Measurements from ENCODE around the gene PTPRK.

Gene PTPRK

DNA sequence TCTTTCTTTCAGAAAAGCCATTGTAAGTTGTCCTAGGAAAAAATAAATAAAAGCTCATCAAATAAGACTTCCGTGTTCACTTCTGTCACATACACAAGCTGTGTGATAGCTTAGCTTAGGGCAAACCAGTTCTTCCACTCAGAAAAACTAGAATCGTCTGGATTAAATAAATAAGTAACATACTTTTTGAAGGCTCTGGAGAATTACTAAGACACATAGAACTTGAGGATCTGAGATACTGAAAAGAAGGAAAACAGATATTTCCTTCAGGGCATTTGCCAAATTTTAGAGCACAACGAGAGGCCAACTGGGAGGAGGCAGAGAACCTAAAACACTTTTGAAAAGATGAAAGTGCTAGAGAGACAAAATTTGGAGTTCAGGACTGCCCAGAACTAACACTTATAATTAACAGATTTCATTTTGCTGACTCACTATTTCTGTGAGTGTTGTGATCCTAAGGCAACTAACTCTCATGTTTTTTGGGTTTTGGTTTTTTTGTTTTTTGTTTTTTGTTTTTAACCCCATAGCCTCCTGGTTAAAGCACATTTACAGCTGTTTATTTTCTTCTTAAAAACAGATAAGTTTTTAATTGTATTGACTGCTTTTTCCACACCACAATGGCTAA, 580.8 kb downstream of the PTPRK start:
- no peak overlapping the region for H3K4me2 ChIP-seq (ENCODE audit: low read length)
- no peak overlapping the region for H3K23ac ChIP-seq (ENCODE audit: low read length)
- H4K5ac ChIP-seq (ENCODE audit: low read length) = no peak overlapping the region
- no peak overlapping the region for H3K9ac ChIP-seq (ENCODE audit: low read length)
- no peaks in the 10 kb centered on the region for H3K79me1 ChIP-seq (ENCODE audit: low read length)
- H2AK5ac ChIP-seq (ENCODE audit: low read length) = no peak overlapping the region
- peak; percentile 6 for DNase-seq
- no peak overlapping the region for H2BK15ac ChIP-seq (replicated peaks; ENCODE audit: low read depth)
- H3K4me3 ChIP-seq (ENCODE audit: low read length) = no peak overlapping the region
- no peaks in the 10 kb centered on the region for H3K36me3 ChIP-seq (ENCODE audit: control insufficient read depth, insufficient read depth, low read length)
- no peaks in the 10 kb centered on the region for H3K27me3 ChIP-seq (ENCODE audit: insufficient read depth, low read length, poor library complexity)
- no peak overlapping the region for H3K27ac ChIP-seq (ENCODE audit: low read depth, low read length)
- no peak overlapping the region for H2BK5ac ChIP-seq (ENCODE audit: low read length)
- no peak overlapping the region for H3K18ac ChIP-seq (ENCODE audit: low read length)
- no CpG with 5 or more reads among the region's 3 CpGs for WGBS (ENCODE audit: extremely low coverage, insufficient coverage, low lambda C conversion rate)
- H3K56ac ChIP-seq (ENCODE audit: low read length) = no peak overlapping the region
- no peaks in the 10 kb centered on the region for H3K79me2 ChIP-seq (ENCODE audit: control insufficient read depth, insufficient read depth, low read length)
- no peak overlapping the region for H3K4ac ChIP-seq (ENCODE audit: low read depth, low read length)
- H2BK120ac ChIP-seq (ENCODE audit: low read depth, low read length) = no peak overlapping the region
- H3K4me1 ChIP-seq (ENCODE audit: control insufficient read depth, low read depth, low read length) = no peaks in the 10 kb centered on the region
- no peak overlapping the region for H4K8ac ChIP-seq (ENCODE audit: low read depth, low read length)

DNA sequence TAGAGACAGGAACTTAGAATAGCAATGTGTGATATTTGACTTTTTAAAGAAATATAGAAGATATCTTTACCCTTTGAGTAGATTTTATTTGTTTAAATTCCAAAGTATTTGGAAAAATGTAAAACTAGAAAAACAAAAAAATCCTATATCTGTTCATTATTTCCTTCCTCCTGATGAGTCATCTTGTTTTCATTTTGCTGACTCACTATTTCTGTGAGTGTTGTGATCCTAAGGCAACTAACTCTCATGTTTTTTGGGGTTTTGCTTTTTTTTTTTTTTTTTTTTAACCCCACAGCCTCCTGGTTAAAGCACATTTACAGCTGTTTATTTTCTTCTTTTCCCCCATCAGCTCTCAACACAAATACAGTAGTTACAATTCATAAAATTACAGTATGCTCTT, 581.7 kb downstream of the PTPRK start:
- no peak overlapping the region for H3K4ac ChIP-seq (ENCODE audit: low read depth, low read length)
- no peaks in the 10 kb centered on the region for H3K79me2 ChIP-seq (ENCODE audit: control insufficient read depth, insufficient read depth, low read length)
- no peaks in the 10 kb centered on the region for H3K4me1 ChIP-seq (ENCODE audit: control insufficient read depth, low read depth, low read length)
- H3K4me3 ChIP-seq (ENCODE audit: low read length) = no peak overlapping the region
- no peak overlapping the region for H2BK5ac ChIP-seq (ENCODE audit: low read length)
- no peak overlapping the region for H3K4me2 ChIP-seq (ENCODE audit: low read length)
- no peaks in the 10 kb centered on the region for H3K36me3 ChIP-seq (ENCODE audit: control insufficient read depth, insufficient read depth, low read length)
- no peak overlapping the region for H3K23ac ChIP-seq (ENCODE audit: low read length)
- peak; percentile 28 for DNase-seq
- no peak overlapping the region for H2BK15ac ChIP-seq (replicated peaks; ENCODE audit: low read depth)
- no peak overlapping the region for H4K8ac ChIP-seq (ENCODE audit: low read depth, low read length)
- H3K9ac ChIP-seq (ENCODE audit: low read length) = no peak overlapping the region
- H2BK120ac ChIP-seq (ENCODE audit: low read depth, low read length) = no peak overlapping the region
- H2AK5ac ChIP-seq (ENCODE audit: low read length) = no peak overlapping the region
- no peak overlapping the region for H4K5ac ChIP-seq (ENCODE audit: low read length)
- no peaks in the 10 kb centered on the region for H3K79me1 ChIP-seq (ENCODE audit: low read length)
- H3K18ac ChIP-seq (ENCODE audit: low read length) = no peak overlapping the region
- H3K27ac ChIP-seq (ENCODE audit: low read depth, low read length) = no peak overlapping the region
- H3K27me3 ChIP-seq (ENCODE audit: insufficient read depth, low read length, poor library complexity) = no peaks in the 10 kb centered on the region
- no peak overlapping the region for H3K56ac ChIP-seq (ENCODE audit: low read length)

DNA sequence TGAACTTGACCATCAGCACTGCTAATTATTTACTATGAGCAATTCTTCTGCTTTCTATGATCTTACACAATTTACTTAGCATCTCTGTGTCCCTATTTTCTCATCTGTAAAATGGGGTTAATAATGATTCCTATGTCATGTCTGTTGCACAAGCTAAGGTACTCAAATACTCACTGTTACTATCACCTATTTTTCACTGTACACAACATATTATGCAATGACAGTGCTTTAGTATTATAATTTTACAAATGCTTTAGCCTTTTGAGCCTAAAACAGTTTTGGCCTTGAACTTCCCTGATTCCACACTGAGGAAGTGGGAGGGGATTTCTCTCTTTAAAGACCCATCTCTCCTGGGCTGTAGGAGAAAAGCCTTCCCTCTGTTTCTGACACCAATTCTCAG, 582.7 kb downstream of the PTPRK start:
- no peak overlapping the region for H3K56ac ChIP-seq (ENCODE audit: low read length)
- no peak overlapping the region for H3K4me2 ChIP-seq (ENCODE audit: low read length)
- H3K36me3 ChIP-seq (ENCODE audit: control insufficient read depth, insufficient read depth, low read length) = no peaks in the 10 kb centered on the region
- H3K9ac ChIP-seq (ENCODE audit: low read length) = no peak overlapping the region
- H4K8ac ChIP-seq (ENCODE audit: low read depth, low read length) = no peak overlapping the region
- H3K27ac ChIP-seq (ENCODE audit: low read depth, low read length) = no peak overlapping the region
- no peak overlapping the region for H3K23ac ChIP-seq (ENCODE audit: low read length)
- H3K79me1 ChIP-seq (ENCODE audit: low read length) = no peaks in the 10 kb centered on the region
- no peak overlapping the region for H2BK15ac ChIP-seq (replicated peaks; ENCODE audit: low read depth)
- no peak overlapping the region for H3K4ac ChIP-seq (ENCODE audit: low read depth, low read length)
- H3K4me3 ChIP-seq (ENCODE audit: low read length) = no peak overlapping the region
- H3K79me2 ChIP-seq (ENCODE audit: control insufficient read depth, insufficient read depth, low read length) = no peaks in the 10 kb centered on the region
- H4K5ac ChIP-seq (ENCODE audit: low read length) = no peak overlapping the region
- no peaks in the 10 kb centered on the region for H3K27me3 ChIP-seq (ENCODE audit: insufficient read depth, low read length, poor library complexity)
- no peak overlapping the region for H2AK5ac ChIP-seq (ENCODE audit: low read length)
- H3K4me1 ChIP-seq (ENCODE audit: control insufficient read depth, low read depth, low read length) = no peaks in the 10 kb centered on the region
- H2BK5ac ChIP-seq (ENCODE audit: low read length) = no peak overlapping the region
- DNase-seq = no peak
- no peak overlapping the region for H2BK120ac ChIP-seq (ENCODE audit: low read depth, low read length)
- H3K18ac ChIP-seq (ENCODE audit: low read length) = no peak overlapping the region

- Histone ChIP-seq H4K5ac (ENCODE audit: low read length) (no peak overlapping the region), H3K9ac (ENCODE audit: low read length) (no peak overlapping the region), H3K56ac (ENCODE audit: low read length) (no peak overlapping the region), H3K79me1 (ENCODE audit: low read length) (no peaks in the 10 kb centered on the region), H4K8ac (ENCODE audit: low read depth, low read length) (no peak overlapping the region), H3K4me1 (ENCODE audit: control insufficient read depth, low read depth, low read length) (no peaks in the 10 kb centered on the region), H3K4ac (ENCODE audit: low read depth, low read length) (no peak overlapping the region), H3K4me3 (ENCODE audit: low read length) (no peak overlapping the region), H2BK15ac (replicated peaks; ENCODE audit: low read depth) (no peak overlapping the region), H2AK5ac (ENCODE audit: low read length) (no peak overlapping the region), H3K4me2 (ENCODE audit: low read length) (no peak overlapping the region), H3K27ac (ENCODE audit: low read depth, low read length) (no peak overlapping the region), H3K18ac (ENCODE audit: low read length) (no peak overlapping the region), H2BK5ac (ENCODE audit: low read length) (no peak overlapping the region), H3K27me3 (ENCODE audit: insufficient read depth, low read length, poor library complexity) (no peaks in the 10 kb centered on the region), H3K36me3 (ENCODE audit: control insufficient read depth, insufficient read depth, low read length) (no peaks in the 10 kb centered on the region), H3K79me2 (ENCODE audit: control insufficient read depth, insufficient read depth, low read length) (no peaks in the 10 kb centered on the region), H3K23ac (ENCODE audit: low read length) (no peak overlapping the region), H2BK120ac (ENCODE audit: low read depth, low read length) (no peak overlapping the region)
- DNase-seq = no peak
- no CpG with 5 or more reads among the region's 2 CpGs for WGBS (ENCODE audit: extremely low coverage, insufficient coverage, low lambda C conversion rate)
These were observed 583.3 kb downstream of the PTPRK start for GRCh38 chr6:127937102-127937501.

DNA sequence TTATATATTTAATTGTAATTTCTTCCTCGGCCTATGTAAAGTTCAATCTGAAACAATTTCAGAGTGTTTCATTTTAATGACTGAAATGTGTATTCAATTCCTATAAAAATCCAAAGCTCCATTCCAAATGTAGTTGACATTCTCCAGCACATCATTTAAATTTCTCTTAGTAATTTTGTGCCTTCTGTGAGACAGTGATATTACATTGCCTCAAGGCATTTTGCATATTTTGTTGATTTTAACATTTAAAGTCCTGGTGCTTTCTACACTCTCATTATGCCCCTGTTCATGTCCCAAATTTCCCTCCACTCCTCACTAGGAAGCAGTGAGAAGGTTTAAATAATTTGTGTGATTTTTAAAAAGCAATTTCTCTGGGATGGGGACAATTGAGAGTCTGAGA, 585.4 kb downstream of the PTPRK start:
- no peaks in the 10 kb centered on the region for H3K36me3 ChIP-seq (ENCODE audit: control insufficient read depth, insufficient read depth, low read length)
- H2BK15ac ChIP-seq (replicated peaks; ENCODE audit: low read depth) = no peak overlapping the region
- H4K5ac ChIP-seq (ENCODE audit: low read length) = no peak overlapping the region
- H3K27ac ChIP-seq (ENCODE audit: low read depth, low read length) = no peak overlapping the region
- no peaks in the 10 kb centered on the region for H3K27me3 ChIP-seq (ENCODE audit: insufficient read depth, low read length, poor library complexity)
- no peak overlapping the region for H3K56ac ChIP-seq (ENCODE audit: low read length)
- no peak overlapping the region for H2BK120ac ChIP-seq (ENCODE audit: low read depth, low read length)
- H3K4me3 ChIP-seq (ENCODE audit: low read length) = no peak overlapping the region
- no peak overlapping the region for H3K4me2 ChIP-seq (ENCODE audit: low read length)
- H3K23ac ChIP-seq (ENCODE audit: low read length) = no peak overlapping the region
- H3K79me2 ChIP-seq (ENCODE audit: control insufficient read depth, insufficient read depth, low read length) = no peaks in the 10 kb centered on the region
- no peaks in the 10 kb centered on the region for H3K79me1 ChIP-seq (ENCODE audit: low read length)
- no peak overlapping the region for H4K8ac ChIP-seq (ENCODE audit: low read depth, low read length)
- no peak for DNase-seq
- H3K4ac ChIP-seq (ENCODE audit: low read depth, low read length) = no peak overlapping the region
- no peak overlapping the region for H3K18ac ChIP-seq (ENCODE audit: low read length)
- no peak overlapping the region for H2AK5ac ChIP-seq (ENCODE audit: low read length)
- H2BK5ac ChIP-seq (ENCODE audit: low read length) = no peak overlapping the region
- H3K9ac ChIP-seq (ENCODE audit: low read length) = no peak overlapping the region
- WGBS (ENCODE audit: extremely low coverage, insufficient coverage, low lambda C conversion rate) = no CpG with 5 or more reads among the region's 1 CpG
- no peaks in the 10 kb centered on the region for H3K4me1 ChIP-seq (ENCODE audit: control insufficient read depth, low read depth, low read length)

All from mesendoderm (in vitro differentiated cells).